ENCODE measurements around the gene CNTNAP2. TPM values are rescaled to one million over a fixed set of nuclear protein-coding genes. Genes with fewer than 3 reads are reported as not detected.
"Not testable (repeated sequence)": the region's sequence is repeated elsewhere in the genome, so short reads cannot be mapped to it uniquely, and the experiment has no call there.

CNTNAP2 gene
- total and polyA plus RNA-seq, 11 donors = 0.01 to 2.6 (median 0.31) TPM; not detected in 3

GRCh38 chr7:148410905-148411304 lies 2294.3 kb downstream of the CNTNAP2 start:
- H3K36me3 ChIP-seq = no peaks in the 10 kb centered on the region
- H3K4me1 ChIP-seq = no peaks in the 10 kb centered on the region
- TF ChIP-seq CTCF (IDR thresholded peaks at IDR 0.05) (no peak), POLR2A (IDR thresholded peaks at IDR 0.05) (no peak)
- DNase-seq = no peak
- no peaks in the 10 kb centered on the region for H3K9me3 ChIP-seq
- H3K27ac ChIP-seq = no peak overlapping the region
- no peak for ATAC-seq
- H3K4me3 ChIP-seq = no peak overlapping the region
- WGBS, 4 donors = 70 to 94% (median 80%) methylated on average over 7 of the region's 7 CpGs
- intact Hi-C loops (cut with DNase I) = no loop called here
- peaks cover 0 to 4% (median 0%) of the 10 kb centered on the region in 9 donors for H3K27me3 ChIP-seq

- peaks cover 0 to 3% (median 0%) of the 10 kb centered on the region in 9 donors for H3K27me3 ChIP-seq
- no peaks in the 10 kb centered on the region for H3K4me1 ChIP-seq
- H3K4me3 ChIP-seq = no peak overlapping the region
- H3K9me3 ChIP-seq = no peaks in the 10 kb centered on the region
- DNase-seq = no peak
- intact Hi-C loops (cut with DNase I) = no loop called here
- ATAC-seq = no peak
- no peaks in the 10 kb centered on the region for H3K36me3 ChIP-seq
- no peak overlapping the region for H3K27ac ChIP-seq
- no peak for TF ChIP-seq POLR2A (IDR thresholded peaks at IDR 0.05)
- no peak for TF ChIP-seq CTCF (IDR thresholded peaks at IDR 0.05)
- 49 to 83% (median 80%) methylated on average over 2 of the region's 2 CpGs for WGBS, 4 donors
Observed at GRCh38 chr7:148412691-148413090, 2296.1 kb downstream of the CNTNAP2 start.

GRCh38 chr7:148419856-148420832 lies 2303.5 kb downstream of the CNTNAP2 start:
- TF ChIP-seq CTCF (IDR thresholded peaks at IDR 0.05) (no peak), POLR2A (IDR thresholded peaks at IDR 0.05) (no peak)
- H3K4me3 ChIP-seq = no peak overlapping the region
- no peaks in the 10 kb centered on the region for H3K4me1 ChIP-seq
- no peak overlapping the region for H3K27ac ChIP-seq
- DNase-seq = no peak
- no peak for ATAC-seq
- H3K36me3 ChIP-seq = no peaks in the 10 kb centered on the region
- intact Hi-C loops (cut with DNase I) = no loop called here
- 79 to 82% (median 81%) methylated on average over 11 of the region's 11 CpGs for WGBS, 4 donors
- H3K9me3 ChIP-seq = no peaks in the 10 kb centered on the region
- peaks cover 0 to 8% (median 0%) of the 10 kb centered on the region in 9 donors for H3K27me3 ChIP-seq

GRCh38 chr7:148422030-148422429 lies 2305.4 kb downstream of the CNTNAP2 start:
- 89 to 92% (median 92%) methylated on average over 5 of the region's 5 CpGs for WGBS, 4 donors
- ATAC-seq = no peak
- Histone ChIP-seq H3K9me3 (no peaks in the 10 kb centered on the region), H3K4me1 (no peaks in the 10 kb centered on the region), H3K4me3 (no peak overlapping the region), H3K27me3 (peaks cover 0 to 8% (median 0%) of the 10 kb centered on the region in 9 donors), H3K27ac (no peak overlapping the region), H3K36me3 (no peaks in the 10 kb centered on the region)
- TF ChIP-seq POLR2A (IDR thresholded peaks at IDR 0.05) (no peak), CTCF (IDR thresholded peaks at IDR 0.05) (no peak)
- intact Hi-C loops (cut with DNase I) = no loop called here
- DNase-seq = no peak

GRCh38 chr7:148426393-148426792 lies 2309.8 kb downstream of the CNTNAP2 start:
- H3K4me1 ChIP-seq; H3K36me3 ChIP-seq; ATAC-seq; H3K9me3 ChIP-seq; H3K27ac ChIP-seq; DNase-seq; H3K4me3 ChIP-seq; H3K27me3 ChIP-seq; intact Hi-C loops (cut with DNase I): not testable (repeated sequence)
- WGBS, 4 donors = 90 to 95% (median 92%) methylated on average over 6 to 24 of the region's 24 CpGs

GRCh38 chr7:148430690-148431089 lies 2314.1 kb downstream of the CNTNAP2 start:
- H3K27me3 ChIP-seq; intact Hi-C loops (cut with DNase I); H3K9me3 ChIP-seq; H3K36me3 ChIP-seq; DNase-seq; H3K4me1 ChIP-seq; ATAC-seq; H3K4me3 ChIP-seq; H3K27ac ChIP-seq: not testable (repeated sequence)
- WGBS, 4 donors = 85 to 95% (median 92%) methylated on average over 3 of the region's 3 CpGs

Data from heart left ventricle (tissue), 16 donors.